GM12865 (cell line): ENCODE data around the gene MS4A5.

Source experiments
- DNase-seq: peaks from one replicate; pipeline ENCODE4 v3.0.0; 2010; ENCODE audit warnings: low read depth
- H3K4me3 ChIP-seq: 2 replicates; pipeline ENCODE4 v1.5.1; 2011; ENCODE audit warnings: mild to moderate bottlenecking, low read depth, low read length, control low read depth
- TF ChIP-seq, protein P1 (sequence below): IDR thresholded peaks from 2 replicates; pipeline ENCODE4 v1.5.1; 2011; ENCODE audit warnings: low read length, control low read depth, low read depth, inconsistent platforms; ENCODE audit not compliant: insufficient read depth; ENCODE audit errors: missing control alignments

MS4A5 gene

DNA sequence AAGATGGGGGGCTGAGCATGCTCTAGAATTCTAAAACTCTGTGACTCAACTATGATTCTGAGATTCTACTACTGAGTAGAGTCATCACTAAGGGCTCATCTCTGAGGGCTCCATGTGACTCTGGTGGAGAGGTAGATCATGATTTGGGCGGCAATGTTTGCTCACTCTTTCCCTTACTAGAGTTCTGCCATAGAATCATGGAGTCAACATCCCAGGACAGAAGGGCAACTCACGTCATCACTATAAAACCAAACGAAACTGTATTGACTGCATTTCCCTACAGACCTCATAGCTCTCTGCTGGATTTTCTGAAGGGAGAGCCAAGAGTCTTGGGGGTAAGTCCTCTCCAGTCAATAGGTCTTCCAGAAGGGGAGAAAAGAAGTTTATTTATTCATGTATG is 33.0 kb upstream of the MS4A5 start, which contains the start of gene MS4A14:
MS4A14 (plus strand) TSS at position 78 of the 400 bp plus-strand sequence; CDS start at position 198, 120 bp downstream.
- H3K4me3 ChIP-seq = no peak within 1 kb of the TSS
- peak; percentile 2 for DNase-seq
- TF ChIP-seq, protein P1, sequence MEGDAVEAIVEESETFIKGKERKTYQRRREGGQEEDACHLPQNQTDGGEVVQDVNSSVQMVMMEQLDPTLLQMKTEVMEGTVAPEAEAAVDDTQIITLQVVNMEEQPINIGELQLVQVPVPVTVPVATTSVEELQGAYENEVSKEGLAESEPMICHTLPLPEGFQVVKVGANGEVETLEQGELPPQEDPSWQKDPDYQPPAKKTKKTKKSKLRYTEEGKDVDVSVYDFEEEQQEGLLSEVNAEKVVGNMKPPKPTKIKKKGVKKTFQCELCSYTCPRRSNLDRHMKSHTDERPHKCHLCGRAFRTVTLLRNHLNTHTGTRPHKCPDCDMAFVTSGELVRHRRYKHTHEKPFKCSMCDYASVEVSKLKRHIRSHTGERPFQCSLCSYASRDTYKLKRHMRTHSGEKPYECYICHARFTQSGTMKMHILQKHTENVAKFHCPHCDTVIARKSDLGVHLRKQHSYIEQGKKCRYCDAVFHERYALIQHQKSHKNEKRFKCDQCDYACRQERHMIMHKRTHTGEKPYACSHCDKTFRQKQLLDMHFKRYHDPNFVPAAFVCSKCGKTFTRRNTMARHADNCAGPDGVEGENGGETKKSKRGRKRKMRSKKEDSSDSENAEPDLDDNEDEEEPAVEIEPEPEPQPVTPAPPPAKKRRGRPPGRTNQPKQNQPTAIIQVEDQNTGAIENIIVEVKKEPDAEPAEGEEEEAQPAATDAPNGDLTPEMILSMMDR = no peak

DNA sequence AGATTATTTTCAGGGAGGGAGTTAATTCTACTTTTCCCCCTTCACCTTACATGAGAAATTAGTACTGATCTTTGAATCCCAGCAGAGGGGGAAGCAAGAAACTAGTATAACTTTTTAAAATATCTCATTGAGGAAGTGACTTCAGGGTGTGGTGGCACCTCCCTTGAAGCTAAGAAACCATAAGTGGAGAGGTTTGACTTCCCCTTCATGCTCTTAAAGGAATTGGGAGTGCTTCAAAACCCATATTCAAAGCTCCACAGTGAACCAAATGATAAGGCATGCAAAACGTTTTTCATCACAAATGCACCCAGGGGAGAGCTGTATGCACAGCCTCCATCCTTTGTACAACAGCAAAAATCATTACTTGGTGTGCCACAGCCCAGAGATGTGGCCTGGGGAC is 32.6 kb upstream of the MS4A5 start:
- TF ChIP-seq, protein P1 = no peak
- no peak overlapping the region for H3K4me3 ChIP-seq
- peak; percentile 72 for DNase-seq

DNA sequence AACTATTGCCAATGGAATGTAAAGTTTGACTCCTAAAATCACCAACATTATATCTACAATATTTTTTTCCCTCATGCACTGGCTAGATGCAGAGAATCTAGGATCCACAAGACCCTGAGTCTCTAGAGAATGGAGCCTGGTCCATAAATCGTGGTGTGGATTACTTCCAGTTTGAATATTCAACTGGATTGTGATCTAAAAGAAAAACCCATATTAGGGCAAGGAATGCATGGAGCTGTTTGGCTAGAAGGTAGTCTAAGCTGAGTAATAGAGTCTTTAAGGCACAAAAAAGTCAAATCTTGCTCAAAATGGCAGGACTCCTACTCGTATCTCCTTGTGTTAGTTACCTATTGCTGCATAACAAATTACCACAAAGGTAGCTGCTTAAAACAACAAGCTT is 9.4 kb upstream of the MS4A5 start:
- TF ChIP-seq, protein P1 = no peak
- no peak overlapping the region for H3K4me3 ChIP-seq
- DNase-seq = no peak

DNA sequence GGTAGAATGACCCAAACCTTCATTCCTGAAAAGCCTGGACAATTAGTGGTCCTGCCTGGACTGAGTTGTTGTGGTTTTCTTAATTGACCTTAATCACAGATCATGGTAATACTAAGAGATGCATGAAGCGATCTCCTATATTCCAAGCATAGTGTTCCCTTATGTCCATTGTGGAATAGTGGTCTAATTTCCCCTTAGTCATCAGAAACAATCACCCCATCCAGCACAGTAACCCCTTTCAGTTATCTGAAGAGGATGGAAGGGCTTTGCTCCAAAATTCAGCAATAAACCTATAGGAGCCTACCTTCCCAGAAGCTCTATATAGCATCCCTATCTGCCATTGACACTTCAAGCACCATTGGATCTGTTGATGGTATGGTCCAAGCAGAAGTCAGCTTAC is 6.8 kb upstream of the MS4A5 start:
- TF ChIP-seq, protein P1 = no peak
- no peak for DNase-seq
- H3K4me3 ChIP-seq = no peak overlapping the region

DNA sequence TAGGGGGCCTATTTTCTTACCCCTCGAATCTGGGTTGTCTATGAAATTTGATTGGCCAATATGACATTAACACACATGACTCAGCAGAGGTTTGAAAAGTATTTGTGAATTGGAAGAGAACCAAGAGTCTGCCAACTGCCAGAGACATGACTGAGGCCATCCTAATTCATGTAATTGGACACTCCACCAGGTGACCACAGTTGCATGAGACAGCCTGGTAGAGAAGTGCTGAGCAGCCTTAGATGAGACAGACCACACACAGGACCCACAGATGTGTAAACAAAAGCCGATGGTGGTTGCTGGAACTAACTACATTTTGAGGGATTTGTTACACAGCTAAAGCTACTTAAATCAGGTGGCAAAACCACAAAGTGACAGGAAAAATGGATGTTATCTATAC is 855 bp upstream of the MS4A5 start:
- no peak overlapping the region for H3K4me3 ChIP-seq
- TF ChIP-seq, protein P1 = no peak
- no peak for DNase-seq

DNA sequence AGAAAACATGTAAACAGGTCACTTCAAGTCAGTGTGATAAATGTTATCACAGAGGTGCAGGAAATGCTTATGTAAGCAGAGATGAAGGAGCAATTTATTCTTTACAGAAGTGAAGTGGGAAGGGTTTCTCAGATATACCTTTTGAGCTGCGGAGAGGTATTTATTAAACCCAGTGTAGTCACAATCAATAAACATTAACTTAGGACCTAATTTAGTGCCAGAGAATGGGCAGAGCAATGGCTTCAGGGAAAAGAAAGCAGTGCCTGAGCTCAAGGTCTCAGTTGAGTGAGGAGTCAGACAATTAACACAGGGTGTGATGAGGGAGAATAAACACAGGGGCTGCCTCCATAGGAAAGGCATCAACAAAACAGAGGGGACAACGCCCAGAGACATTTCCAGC is 1.9 kb downstream of the MS4A5 start:
- no peak for DNase-seq
- TF ChIP-seq, protein P1 = no peak
- no peak overlapping the region for H3K4me3 ChIP-seq

DNA sequence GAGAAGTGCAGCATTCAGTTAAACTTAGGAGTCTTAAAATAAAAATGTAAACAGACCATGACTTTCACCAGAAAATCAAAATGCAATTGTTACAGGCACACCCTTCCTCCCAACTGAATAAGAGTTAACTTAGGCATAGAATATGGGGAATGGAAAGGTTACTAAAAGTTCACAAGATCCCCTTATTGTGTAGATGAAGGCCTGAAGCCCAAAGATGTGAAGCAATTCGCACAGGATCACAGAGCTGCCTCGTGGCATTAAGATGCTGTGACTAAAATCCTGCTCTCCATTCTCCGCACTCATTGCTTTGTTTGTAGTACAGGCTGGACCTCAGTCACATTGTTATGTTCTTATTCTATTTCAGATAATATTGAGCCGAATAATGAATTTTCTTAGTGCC is 4.0 kb downstream of the MS4A5 start:
- H3K4me3 ChIP-seq = no peak overlapping the region
- TF ChIP-seq, protein P1 = no peak
- no peak for DNase-seq
